Hematopoietic multipotent progenitor cell treated with erythropoietin and hydrocortisone succinate and interleukin-3 and kit ligand, for 17 days (in vitro differentiated cells): ENCODE data around the gene SMARCA2.

Experiments
- DNase-seq: peaks from one replicate; pipeline ENCODE4 v3.0.0-alpha.2; 2015; ENCODE audit warnings: low spot score

The SMARCA2 gene

GRCh38 chr9:2174306-2174705 is 159.2 kb downstream of the SMARCA2 start:
- DNase-seq: no peak

- DNase-seq: no peak
Measured at GRCh38 chr9:2174911-2175310, 159.8 kb downstream of the SMARCA2 start.

GRCh38 chr9:2177121-2177520 is 162.0 kb downstream of the SMARCA2 start:
- DNase-seq: no peak

- no peak for DNase-seq
Measured at GRCh38 chr9:2178034-2178734, 163.0 kb downstream of the SMARCA2 start.

- DNase-seq: no peak
Measured at GRCh38 chr9:2179567-2179966, 164.4 kb downstream of the SMARCA2 start.

GRCh38 chr9:2180154-2180553 is 165.0 kb downstream of the SMARCA2 start:
- no peak for DNase-seq

GRCh38 chr9:2180704-2181103 is 165.6 kb downstream of the SMARCA2 start:
- no peak for DNase-seq

GRCh38 chr9:2181792-2182191 is 166.6 kb downstream of the SMARCA2 start:
- DNase-seq: no peak

- no peak for DNase-seq
Measured at GRCh38 chr9:2190939-2191608, 175.9 kb downstream of the SMARCA2 start.

- DNase-seq: no peak
Measured at GRCh38 chr9:2191609-2191972, 176.4 kb downstream of the SMARCA2 start.

GRCh38 chr9:2192356-2192979 is 177.3 kb downstream of the SMARCA2 start:
- no peak for DNase-seq

- DNase-seq: no peak
Measured at GRCh38 chr9:2193552-2193951, 178.4 kb downstream of the SMARCA2 start.

GRCh38 chr9:2195211-2195610 is 180.1 kb downstream of the SMARCA2 start:
- DNase-seq: no peak

- DNase-seq: peak; percentile 15
Measured at GRCh38 chr9:2196757-2197156, 181.6 kb downstream of the SMARCA2 start.

- DNase-seq: no peak
Measured at GRCh38 chr9:2198956-2199635, 183.9 kb downstream of the SMARCA2 start.

- DNase-seq: no peak
Measured at GRCh38 chr9:2199999-2200796, 185.1 kb downstream of the SMARCA2 start.

GRCh38 chr9:2208465-2208864 is 193.3 kb downstream of the SMARCA2 start:
- no peak for DNase-seq

GRCh38 chr9:2208991-2209390 is 193.8 kb downstream of the SMARCA2 start:
- DNase-seq: no peak

- no peak for DNase-seq
Measured at GRCh38 chr9:2209400-2209799, 194.3 kb downstream of the SMARCA2 start.

- DNase-seq: no peak
Measured at GRCh38 chr9:2210201-2210600, 195.1 kb downstream of the SMARCA2 start.

GRCh38 chr9:2213830-2214468 is 198.8 kb downstream of the SMARCA2 start:
- no peak for DNase-seq

- no peak for DNase-seq
Measured at GRCh38 chr9:2214707-2215106, 199.6 kb downstream of the SMARCA2 start.
